Osteocyte (in vitro differentiated cells): Measurements from ENCODE around the gene ISG20. TPM values are rescaled to one million over a fixed set of nuclear protein-coding genes. Genes with fewer than 3 reads are reported as not detected.

Experiments
- DNase-seq: peaks from one replicate; pipeline ENCODE4 v3.0.0; 2021; ENCODE audit warnings: mixed read lengths; ENCODE audit not compliant: unreplicated experiment; ENCODE audit errors: extremely low spot score
- H3K27ac Mint-ChIP-seq: one replicate; pipeline ENCODE4 v1.8.0; 2021; ENCODE audit warnings: mild to moderate bottlenecking, mixed read lengths; ENCODE audit not compliant: unreplicated experiment
- H3K27me3 Mint-ChIP-seq: one replicate; pipeline ENCODE4 v1.8.0; 2021; ENCODE audit warnings: mixed read lengths; ENCODE audit not compliant: unreplicated experiment
- H3K36me3 Mint-ChIP-seq: one replicate; pipeline ENCODE4 v1.8.0; 2021; ENCODE audit warnings: mixed read lengths; ENCODE audit not compliant: unreplicated experiment
- H3K4me1 Mint-ChIP-seq: one replicate; pipeline ENCODE4 v1.8.0; 2021; ENCODE audit warnings: mixed read lengths; ENCODE audit not compliant: unreplicated experiment
- H3K4me3 Mint-ChIP-seq: one replicate; pipeline ENCODE4 v1.8.0; 2021; ENCODE audit warnings: mild to moderate bottlenecking, moderate library complexity, mixed read lengths; ENCODE audit not compliant: unreplicated experiment
- H3K9me3 Mint-ChIP-seq: one replicate; pipeline ENCODE4 v1.8.0; 2021; ENCODE audit warnings: mixed read lengths; ENCODE audit not compliant: unreplicated experiment
- CTCF ChIP-seq: fragments of 200-600 bp; sonication (generic); IDR thresholded peaks from 2 replicates; pipeline ENCODE4 v1.5.0; 2021; ENCODE audit warnings: antibody characterized with exemption, mild to moderate bottlenecking, moderate library complexity
- total RNA-seq: library from RNA; stranded (reverse); gene quantifications from 2 replicates; pipeline ENCODE4 v1.2.1, GENCODE V29; 2021

Gene ISG20
- total RNA-seq, 1 donor from 2014 or later: 10.2 TPM

GRCh38 chr15:88656760-88657221, 18.0 kb downstream of the ISG20 start:
- Mint-ChIP-seq H3K27ac (no peak overlapping the region), H3K4me1 (peaks cover 42% of the 10 kb centered on the region), H3K27me3 (no peaks in the 10 kb centered on the region), H3K4me3 (no peak overlapping the region), H3K9me3 (no peaks in the 10 kb centered on the region), H3K36me3 (no peaks in the 10 kb centered on the region)
- DNase-seq: peak; percentile 76
- TF ChIP-seq CTCF: no peak

- peak; percentile 91 for TF ChIP-seq CTCF
- Mint-ChIP-seq H3K9me3 (no peaks in the 10 kb centered on the region), H3K27me3 (no peaks in the 10 kb centered on the region), H3K4me1 (peaks cover 49% of the 10 kb centered on the region), H3K27ac (peak overlapping the region; percentile 42), H3K36me3 (no peaks in the 10 kb centered on the region), H3K4me3 (no peak overlapping the region)
- DNase-seq: peak; percentile 84
Observed at GRCh38 chr15:88657326-88658069, 18.7 kb downstream of the ISG20 start.

- peaks cover 56% of the 10 kb centered on the region for H3K4me1 Mint-ChIP-seq
- no peaks in the 10 kb centered on the region for H3K36me3 Mint-ChIP-seq
- no peaks in the 10 kb centered on the region for H3K27me3 Mint-ChIP-seq
- no peak for TF ChIP-seq CTCF
- peak overlapping the region; percentile 41 for H3K27ac Mint-ChIP-seq
- peak; percentile 68 for DNase-seq
- no peak overlapping the region for H3K4me3 Mint-ChIP-seq
- H3K9me3 Mint-ChIP-seq: no peaks in the 10 kb centered on the region
Observed at GRCh38 chr15:88658070-88658965, 19.5 kb downstream of the ISG20 start.

- Mint-ChIP-seq H3K4me3 (no peak overlapping the region), H3K4me1 (peaks cover 65% of the 10 kb centered on the region), H3K27me3 (no peaks in the 10 kb centered on the region), H3K9me3 (no peaks in the 10 kb centered on the region), H3K27ac (peak overlapping the region; percentile 93), H3K36me3 (no peaks in the 10 kb centered on the region)
- DNase-seq: peak; percentile 81
- TF ChIP-seq CTCF: no peak
Observed at GRCh38 chr15:88658972-88659931, 20.4 kb downstream of the ISG20 start.
